Measurements from ENCODE around the gene NLGN4X. TPM values are rescaled to one million over a fixed set of nuclear protein-coding genes. Genes with fewer than 3 reads are reported as not detected.

The NLGN4X gene
- total and polyA plus RNA-seq, 5 donors from 2014 or later: not detected

- no peaks in the 10 kb centered on the region for H3K4me1 Mint-ChIP-seq
Observed at GRCh38 chrX:6002056-6002455, 226.6 kb downstream of the NLGN4X start.

DNA sequence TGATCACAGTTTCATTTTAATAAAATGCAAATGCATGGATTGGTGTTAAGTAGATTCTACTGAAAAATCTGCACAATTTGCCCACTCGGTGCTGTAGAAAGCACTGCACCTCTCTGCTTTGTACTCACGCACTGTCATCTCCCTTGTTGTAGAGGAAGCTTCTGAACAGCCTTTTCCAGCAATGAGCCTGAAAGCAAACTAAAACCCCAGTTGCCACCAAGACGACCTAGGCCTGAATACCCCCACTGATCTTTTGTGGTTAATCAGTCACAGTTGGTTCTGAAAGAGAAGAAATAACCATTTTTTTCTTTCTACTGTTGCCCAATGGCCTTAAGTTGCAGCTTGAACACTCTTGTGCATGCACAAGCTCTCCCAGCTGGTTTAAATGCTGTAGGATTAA lies 229.8 kb downstream of the NLGN4X start:
- H3K27me3 Mint-ChIP-seq: no peaks in the 10 kb centered on the region

More at GRCh38 chrX:6002056-6002455, 226.6 kb downstream of the NLGN4X start:
- Mint-ChIP-seq H3K27me3 (no peaks in the 10 kb centered on the region), H3K9me3 (peaks cover 0 to 7% (median 0%) of the 10 kb centered on the region in 7 donors), H3K27ac (no peak overlapping the region), H3K36me3 (no peaks in the 10 kb centered on the region), H3K4me3 (no peak overlapping the region)
- DNase-seq (no peak), ATAC-seq (ENCODE audit: low read depth in 2 of 2) (no peak)
- Histone ChIP-seq H3K9me3 (ENCODE audit: control insufficient read depth in 2 of 2, low read length in 2 of 2) (no peaks in the 10 kb centered on the region), H3K36me3 (ENCODE audit: control insufficient read depth, insufficient read depth, low read length) (no peaks in the 10 kb centered on the region), H3K4me1 (ENCODE audit: control insufficient read depth, insufficient read depth, low read length, poor library complexity, severe bottlenecking) (no peaks in the 10 kb centered on the region), H3K27ac (ENCODE audit: insufficient read depth, low read length, poor library complexity, severe bottlenecking) (no peak overlapping the region), H3K4me3 (ENCODE audit: low read depth, low read length) (no peak overlapping the region), H3K27me3 (ENCODE audit: control insufficient read depth, insufficient read depth, low read length) (no peaks in the 10 kb centered on the region)

GRCh38 chrX:5998456-5998855 lies 230.2 kb downstream of the NLGN4X start:
- Mint-ChIP-seq H3K27ac (no peak overlapping the region), H3K36me3 (no peaks in the 10 kb centered on the region), H3K27me3 (no peaks in the 10 kb centered on the region), H3K9me3 (peaks cover 0 to 6% (median 0%) of the 10 kb centered on the region in 7 donors), H3K4me3 (no peak overlapping the region), H3K4me1 (no peaks in the 10 kb centered on the region)
- no peak overlapping the region for H3K27ac ChIP-seq (ENCODE audit: insufficient read depth, low read length, poor library complexity, severe bottlenecking)
- no peaks in the 10 kb centered on the region for H3K4me1 ChIP-seq (ENCODE audit: control insufficient read depth, insufficient read depth, low read length, poor library complexity, severe bottlenecking)
- no peaks in the 10 kb centered on the region for H3K9me3 ChIP-seq (ENCODE audit: control insufficient read depth in 2 of 2, low read length in 2 of 2)
- H3K27me3 ChIP-seq (ENCODE audit: control insufficient read depth, insufficient read depth, low read length): no peaks in the 10 kb centered on the region
- DNase-seq (no peak), ATAC-seq (ENCODE audit: low read depth in 2 of 2) (no peak)
- H3K36me3 ChIP-seq (ENCODE audit: control insufficient read depth, insufficient read depth, low read length): no peaks in the 10 kb centered on the region
- no peak overlapping the region for H3K4me3 ChIP-seq (ENCODE audit: low read depth, low read length)

More for the DNA sequence above, 229.8 kb downstream of the NLGN4X start:
- Histone ChIP-seq H3K36me3 (ENCODE audit: control insufficient read depth, insufficient read depth, low read length) (no peaks in the 10 kb centered on the region), H3K9me3 (ENCODE audit: control insufficient read depth in 2 of 2, low read length in 2 of 2) (no peaks in the 10 kb centered on the region), H3K4me3 (ENCODE audit: low read depth, low read length) (no peak overlapping the region), H3K4me1 (ENCODE audit: control insufficient read depth, insufficient read depth, low read length, poor library complexity, severe bottlenecking) (no peaks in the 10 kb centered on the region), H3K27ac (ENCODE audit: insufficient read depth, low read length, poor library complexity, severe bottlenecking) (no peak overlapping the region), H3K27me3 (ENCODE audit: control insufficient read depth, insufficient read depth, low read length) (no peaks in the 10 kb centered on the region)
- H3K27ac Mint-ChIP-seq: no peak overlapping the region
- no peaks in the 10 kb centered on the region for H3K4me1 Mint-ChIP-seq
- no peak overlapping the region for H3K4me3 Mint-ChIP-seq
- ATAC-seq (ENCODE audit: low read depth in 2 of 2) (no peak), DNase-seq (no peak)
- peaks cover 0 to 6% (median 0%) of the 10 kb centered on the region in 7 donors for H3K9me3 Mint-ChIP-seq
- H3K36me3 Mint-ChIP-seq: no peaks in the 10 kb centered on the region

DNA sequence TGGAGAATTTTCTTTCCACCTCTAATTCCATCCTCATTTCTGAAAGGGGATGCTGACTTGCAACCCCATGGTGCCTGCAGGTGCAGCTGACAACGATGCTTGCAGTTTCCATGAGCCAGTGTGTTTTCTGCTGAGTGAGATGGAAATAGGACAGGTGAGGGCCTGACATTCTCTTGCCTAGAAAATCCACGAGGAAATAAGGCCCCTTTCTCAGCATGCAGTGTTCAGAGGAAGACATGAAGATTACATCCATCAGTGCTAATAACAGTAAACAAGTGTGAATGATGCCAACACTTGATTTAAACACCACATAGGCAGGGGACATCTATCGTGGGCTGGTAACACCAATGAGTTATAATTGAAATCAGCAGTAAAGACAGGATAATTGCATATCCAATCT lies 237.3 kb downstream of the NLGN4X start:
- no peak overlapping the region for H3K4me3 Mint-ChIP-seq
- peaks cover 0 to 13% (median 2%) of the 10 kb centered on the region in 7 donors for H3K9me3 Mint-ChIP-seq
- Histone ChIP-seq H3K4me1 (ENCODE audit: control insufficient read depth, insufficient read depth, low read length, poor library complexity, severe bottlenecking) (no peaks in the 10 kb centered on the region), H3K4me3 (ENCODE audit: low read depth, low read length) (no peak overlapping the region), H3K36me3 (ENCODE audit: control insufficient read depth, insufficient read depth, low read length) (no peaks in the 10 kb centered on the region), H3K9me3 (ENCODE audit: control insufficient read depth in 2 of 2, low read length in 2 of 2) (no peaks in the 10 kb centered on the region), H3K27me3 (ENCODE audit: control insufficient read depth, insufficient read depth, low read length) (no peaks in the 10 kb centered on the region), H3K27ac (ENCODE audit: insufficient read depth, low read length, poor library complexity, severe bottlenecking) (no peak overlapping the region)
- DNase-seq (no peak), ATAC-seq (ENCODE audit: low read depth in 2 of 2) (no peak)
- H3K4me1 Mint-ChIP-seq: no peaks in the 10 kb centered on the region
- no peak overlapping the region for H3K27ac Mint-ChIP-seq
- no peaks in the 10 kb centered on the region for H3K27me3 Mint-ChIP-seq
- no peaks in the 10 kb centered on the region for H3K36me3 Mint-ChIP-seq

DNA sequence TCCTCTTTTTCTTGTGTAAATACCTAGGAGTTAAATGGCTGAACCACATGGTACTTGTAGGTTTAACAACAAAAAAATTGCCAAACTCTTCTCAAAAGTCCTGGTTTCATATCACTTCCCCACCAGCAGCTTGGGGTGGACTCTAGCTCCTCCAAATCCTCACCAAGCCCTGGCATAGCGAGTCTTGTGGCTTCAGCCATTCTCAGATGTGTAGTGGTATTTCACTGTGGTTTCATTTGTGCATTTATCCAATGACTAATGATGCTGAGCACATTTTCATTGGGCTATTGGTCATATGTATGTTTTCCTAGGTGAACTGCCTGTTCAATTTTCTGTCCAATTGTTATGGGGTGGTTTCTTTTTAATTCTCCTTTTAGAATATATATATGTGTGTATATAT lies 249.3 kb downstream of the NLGN4X start:
- no peaks in the 10 kb centered on the region for H3K36me3 ChIP-seq (ENCODE audit: control insufficient read depth, insufficient read depth, low read length)
- no peak overlapping the region for H3K27ac ChIP-seq (ENCODE audit: insufficient read depth, low read length, poor library complexity, severe bottlenecking)
- H3K27ac Mint-ChIP-seq: peak overlapping the region in 1 of 3 donors; percentile 38
- no peak overlapping the region for H3K4me3 ChIP-seq (ENCODE audit: low read depth, low read length)
- peaks cover 0 to 7% (median 3%) of the 10 kb centered on the region in 7 donors for H3K9me3 Mint-ChIP-seq
- no peak overlapping the region for H3K4me3 Mint-ChIP-seq
- no peaks in the 10 kb centered on the region for H3K4me1 Mint-ChIP-seq
- no peaks in the 10 kb centered on the region for H3K27me3 Mint-ChIP-seq
- H3K36me3 Mint-ChIP-seq: peaks cover 3% of the 10 kb centered on the region
- no peaks in the 10 kb centered on the region for H3K4me1 ChIP-seq (ENCODE audit: control insufficient read depth, insufficient read depth, low read length, poor library complexity, severe bottlenecking)
- no peaks in the 10 kb centered on the region for H3K9me3 ChIP-seq (ENCODE audit: control insufficient read depth in 2 of 2, low read length in 2 of 2)
- DNase-seq (no peak), ATAC-seq (ENCODE audit: low read depth in 2 of 2) (no peak)
- H3K27me3 ChIP-seq (ENCODE audit: control insufficient read depth, insufficient read depth, low read length): no peaks in the 10 kb centered on the region

DNA sequence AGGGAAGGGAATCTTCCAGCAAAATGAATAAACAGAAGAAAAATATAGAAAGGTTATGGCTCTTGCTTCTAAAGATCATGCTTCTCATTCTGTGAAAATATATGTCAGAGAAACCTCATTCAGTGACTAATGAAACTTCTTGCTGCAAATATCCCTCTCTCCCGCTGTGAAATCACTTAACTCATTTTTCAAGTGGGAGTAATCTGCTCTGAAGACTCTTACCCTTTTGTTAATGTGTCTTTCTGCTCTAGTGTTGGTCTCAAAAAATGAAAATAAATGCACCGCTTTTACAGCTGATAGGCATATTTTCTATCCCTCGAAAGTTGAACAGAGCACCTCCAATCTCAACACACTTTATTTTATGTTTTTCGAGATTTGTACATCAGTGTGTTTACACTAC lies 252.3 kb downstream of the NLGN4X start:
- H3K4me3 ChIP-seq (ENCODE audit: low read depth, low read length): no peak overlapping the region
- peaks cover 0 to 5% (median 2%) of the 10 kb centered on the region in 7 donors for H3K9me3 Mint-ChIP-seq
- H3K27me3 Mint-ChIP-seq: no peaks in the 10 kb centered on the region
- no peaks in the 10 kb centered on the region for H3K9me3 ChIP-seq (ENCODE audit: control insufficient read depth in 2 of 2, low read length in 2 of 2)
- H3K4me1 ChIP-seq (ENCODE audit: control insufficient read depth, insufficient read depth, low read length, poor library complexity, severe bottlenecking): no peaks in the 10 kb centered on the region
- no peak overlapping the region for H3K27ac ChIP-seq (ENCODE audit: insufficient read depth, low read length, poor library complexity, severe bottlenecking)
- no peaks in the 10 kb centered on the region for H3K27me3 ChIP-seq (ENCODE audit: control insufficient read depth, insufficient read depth, low read length)
- peaks cover 3% of the 10 kb centered on the region for H3K36me3 Mint-ChIP-seq
- H3K4me1 Mint-ChIP-seq: no peaks in the 10 kb centered on the region
- no peak for ATAC-seq (ENCODE audit: low read depth in 2 of 2)
- H3K4me3 Mint-ChIP-seq: no peak overlapping the region
- no peak for DNase-seq
- no peak overlapping the region for H3K27ac Mint-ChIP-seq
- no peaks in the 10 kb centered on the region for H3K36me3 ChIP-seq (ENCODE audit: control insufficient read depth, insufficient read depth, low read length)

DNA sequence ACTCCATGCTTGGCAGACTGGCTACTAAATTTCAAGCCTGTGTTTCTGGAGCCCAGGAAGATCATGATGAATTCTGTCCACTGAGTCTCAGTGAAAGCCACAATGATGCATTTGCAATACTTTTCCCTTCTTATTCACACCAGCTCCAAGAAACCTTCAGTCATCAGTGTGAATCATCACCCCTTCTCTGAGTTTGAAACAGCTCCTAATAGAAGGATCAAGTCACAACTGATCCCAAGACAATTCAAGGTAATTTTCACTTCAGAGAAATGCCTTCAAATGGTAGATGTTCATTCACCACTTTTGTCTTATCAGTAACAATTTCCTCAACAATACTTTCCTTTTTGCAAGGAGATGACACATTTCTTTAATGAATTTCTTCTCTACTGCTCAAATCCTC lies 257.4 kb downstream of the NLGN4X start:
- Histone ChIP-seq H3K9me3 (ENCODE audit: control insufficient read depth in 2 of 2, low read length in 2 of 2) (no peaks in the 10 kb centered on the region), H3K36me3 (ENCODE audit: control insufficient read depth, insufficient read depth, low read length) (no peaks in the 10 kb centered on the region), H3K4me3 (ENCODE audit: low read depth, low read length) (no peak overlapping the region), H3K27ac (ENCODE audit: insufficient read depth, low read length, poor library complexity, severe bottlenecking) (no peak overlapping the region), H3K4me1 (ENCODE audit: control insufficient read depth, insufficient read depth, low read length, poor library complexity, severe bottlenecking) (no peaks in the 10 kb centered on the region), H3K27me3 (ENCODE audit: control insufficient read depth, insufficient read depth, low read length) (no peaks in the 10 kb centered on the region)
- Mint-ChIP-seq H3K27me3 (no peaks in the 10 kb centered on the region), H3K9me3 (peaks cover 0 to 6% (median 2%) of the 10 kb centered on the region in 7 donors), H3K27ac (no peak overlapping the region), H3K4me3 (no peak overlapping the region), H3K36me3 (no peaks in the 10 kb centered on the region), H3K4me1 (no peaks in the 10 kb centered on the region)
- no peak for DNase-seq
- no peak for ATAC-seq (ENCODE audit: low read depth in 2 of 2)

- no peak overlapping the region for H3K4me3 ChIP-seq (ENCODE audit: low read depth, low read length)
- no peaks in the 10 kb centered on the region for H3K36me3 ChIP-seq (ENCODE audit: control insufficient read depth, insufficient read depth, low read length)
- DNase-seq: no peak
- Mint-ChIP-seq H3K9me3 (peaks cover 0 to 12% (median 0%) of the 10 kb centered on the region in 7 donors), H3K27ac (no peak overlapping the region), H3K4me1 (no peaks in the 10 kb centered on the region), H3K4me3 (no peak overlapping the region), H3K36me3 (no peaks in the 10 kb centered on the region), H3K27me3 (no peaks in the 10 kb centered on the region)
- H3K4me1 ChIP-seq (ENCODE audit: control insufficient read depth, insufficient read depth, low read length, poor library complexity, severe bottlenecking): no peaks in the 10 kb centered on the region
- no peaks in the 10 kb centered on the region for H3K27me3 ChIP-seq (ENCODE audit: control insufficient read depth, insufficient read depth, low read length)
- ATAC-seq (ENCODE audit: low read depth in 2 of 2): no peak
- H3K27ac ChIP-seq (ENCODE audit: insufficient read depth, low read length, poor library complexity, severe bottlenecking): no peak overlapping the region
- H3K9me3 ChIP-seq (ENCODE audit: control insufficient read depth in 2 of 2, low read length in 2 of 2): no peaks in the 10 kb centered on the region
Observed at GRCh38 chrX:5965406-5965805, 263.3 kb downstream of the NLGN4X start.

All from CD4-positive, CD25-positive, alpha-beta regulatory T cell (primary cell).